ENCODE measurements around the gene POLR2H. TPM values are rescaled to one million over a fixed set of nuclear protein-coding genes. Genes with fewer than 3 reads are reported as not detected.

The POLR2H gene
- total RNA-seq, 1 donor = 70.1 TPM

DNA sequence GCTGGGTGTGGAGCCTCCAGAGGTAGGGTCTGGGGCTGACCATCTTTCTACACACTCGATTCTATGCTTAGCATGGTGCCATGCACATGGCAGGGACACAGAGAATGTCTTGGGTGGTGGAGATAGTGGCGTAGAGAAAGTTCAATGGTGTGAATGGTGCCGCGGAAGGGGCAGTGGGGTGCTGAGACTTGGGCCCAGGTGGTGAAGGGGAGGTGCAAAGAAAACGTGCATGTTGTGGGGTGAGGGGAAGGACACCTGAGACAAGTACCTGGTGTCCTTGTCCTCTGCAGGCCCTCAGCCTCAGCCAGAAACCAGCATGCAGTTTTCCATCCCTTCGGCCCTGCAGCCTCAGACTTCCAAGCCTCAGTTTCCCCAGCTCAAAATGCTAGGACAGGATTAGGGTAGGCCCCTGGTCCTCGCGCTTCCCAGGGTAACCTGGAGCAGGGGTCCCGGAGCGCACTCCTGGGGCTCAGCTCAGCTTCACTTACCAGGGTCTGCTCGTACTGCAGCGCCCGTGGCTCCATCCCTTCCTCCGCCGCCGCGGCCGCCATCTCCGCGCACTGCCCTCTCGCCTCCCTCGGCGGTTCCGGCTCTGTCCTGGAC lies 480 bp upstream of the POLR2H start:
- no peak for DNase-seq (ENCODE audit: low read depth)
- H3K4me3 ChIP-seq (ENCODE audit: low read depth, low read length) = peak overlapping the region; percentile 85
- TF ChIP-seq, protein P1, sequence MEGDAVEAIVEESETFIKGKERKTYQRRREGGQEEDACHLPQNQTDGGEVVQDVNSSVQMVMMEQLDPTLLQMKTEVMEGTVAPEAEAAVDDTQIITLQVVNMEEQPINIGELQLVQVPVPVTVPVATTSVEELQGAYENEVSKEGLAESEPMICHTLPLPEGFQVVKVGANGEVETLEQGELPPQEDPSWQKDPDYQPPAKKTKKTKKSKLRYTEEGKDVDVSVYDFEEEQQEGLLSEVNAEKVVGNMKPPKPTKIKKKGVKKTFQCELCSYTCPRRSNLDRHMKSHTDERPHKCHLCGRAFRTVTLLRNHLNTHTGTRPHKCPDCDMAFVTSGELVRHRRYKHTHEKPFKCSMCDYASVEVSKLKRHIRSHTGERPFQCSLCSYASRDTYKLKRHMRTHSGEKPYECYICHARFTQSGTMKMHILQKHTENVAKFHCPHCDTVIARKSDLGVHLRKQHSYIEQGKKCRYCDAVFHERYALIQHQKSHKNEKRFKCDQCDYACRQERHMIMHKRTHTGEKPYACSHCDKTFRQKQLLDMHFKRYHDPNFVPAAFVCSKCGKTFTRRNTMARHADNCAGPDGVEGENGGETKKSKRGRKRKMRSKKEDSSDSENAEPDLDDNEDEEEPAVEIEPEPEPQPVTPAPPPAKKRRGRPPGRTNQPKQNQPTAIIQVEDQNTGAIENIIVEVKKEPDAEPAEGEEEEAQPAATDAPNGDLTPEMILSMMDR (IDR thresholded peaks at IDR 0.05; ENCODE audit: insufficient read depth, low read length) = no peak

DNA sequence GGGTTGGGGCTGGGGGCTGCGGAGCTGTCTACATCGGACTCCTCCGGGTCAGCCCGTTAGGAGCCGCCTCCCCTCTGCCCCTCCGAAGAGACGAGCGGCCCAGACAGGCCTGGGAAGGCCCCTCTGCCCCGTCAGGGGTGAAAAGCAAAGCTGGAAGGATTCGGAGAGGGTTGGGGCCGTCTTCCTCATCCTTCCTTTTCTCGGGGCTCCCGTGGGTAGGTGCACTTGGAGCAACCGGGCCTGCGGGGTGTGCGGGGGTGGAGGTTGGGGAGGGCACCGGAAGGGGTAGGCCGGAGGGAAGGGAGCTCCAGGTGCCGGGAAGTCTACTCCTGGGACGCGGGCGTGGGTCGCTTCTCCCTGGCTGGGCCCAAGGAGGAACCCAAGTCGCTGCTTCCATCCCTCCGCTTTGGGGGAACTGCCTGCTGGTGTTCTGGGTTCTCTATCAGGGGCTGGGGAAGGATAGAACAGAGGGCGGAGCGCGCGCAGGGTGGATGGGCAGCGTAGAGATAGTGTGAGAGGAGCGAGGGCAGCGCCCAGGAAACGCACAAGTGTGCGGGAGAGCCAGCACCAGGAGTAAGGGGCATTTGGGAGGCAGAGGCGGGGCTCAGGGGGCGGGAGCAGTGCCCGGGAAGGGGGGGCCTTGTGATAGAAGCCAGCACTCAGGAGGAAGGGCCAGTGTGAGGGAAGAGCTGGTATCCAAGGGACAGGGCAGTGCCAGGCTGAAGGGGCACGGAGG lies 590 bp downstream of the POLR2H start:
- DNase-seq (ENCODE audit: low read depth) = no peak
- TF ChIP-seq, protein P1 (IDR thresholded peaks at IDR 0.05; ENCODE audit: insufficient read depth, low read length) = no peak
- H3K4me3 ChIP-seq (ENCODE audit: low read depth, low read length) = peak overlapping the region; percentile 85

DNA sequence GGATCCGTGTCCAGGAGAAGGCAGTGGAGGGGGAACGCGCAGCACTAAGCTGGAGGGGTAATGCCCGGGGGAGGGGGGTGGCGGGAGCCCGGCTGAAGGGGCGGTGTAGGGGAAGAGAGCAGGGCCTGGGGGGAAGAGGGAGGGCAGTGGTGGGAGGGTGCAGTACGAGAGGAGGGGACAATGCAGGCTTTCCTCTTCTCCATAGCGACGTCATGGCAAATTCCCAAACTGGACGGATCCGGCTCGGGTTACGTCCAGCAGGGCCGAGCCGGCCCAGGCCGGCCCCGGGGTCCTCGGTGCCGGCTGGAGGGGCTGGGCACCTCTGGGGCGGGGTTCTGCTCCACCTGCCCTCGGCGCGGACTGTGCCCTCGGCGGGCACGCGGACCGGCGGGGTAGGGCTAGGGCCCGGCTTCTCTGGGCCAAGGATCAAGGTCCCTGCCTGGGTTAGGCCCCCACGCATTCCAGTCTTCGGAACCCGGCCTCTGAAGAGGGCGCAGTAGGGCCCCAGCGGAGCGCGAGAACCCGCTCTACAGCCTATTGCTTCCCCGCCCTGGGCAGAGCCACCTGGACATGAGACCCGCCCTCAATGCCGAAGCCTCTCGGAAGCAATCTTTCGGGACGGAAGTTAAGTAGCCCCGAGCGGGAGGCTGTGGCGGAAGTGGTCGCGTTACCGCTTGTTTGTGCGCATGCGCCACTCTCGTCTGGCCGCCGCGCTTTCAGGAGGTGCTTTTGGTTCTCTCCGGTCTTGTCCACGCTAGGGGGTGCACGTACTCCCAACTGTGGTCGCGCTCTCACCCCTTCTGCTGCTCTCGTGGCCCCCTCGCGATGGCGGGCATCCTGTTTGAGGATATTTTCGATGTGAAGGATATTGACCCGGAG lies 1.4 kb downstream of the POLR2H start:
- peak overlapping the region; percentile 85 for H3K4me3 ChIP-seq (ENCODE audit: low read depth, low read length)
- peak; percentile 97 for DNase-seq (ENCODE audit: low read depth)
- TF ChIP-seq, protein P1 (IDR thresholded peaks at IDR 0.05; ENCODE audit: insufficient read depth, low read length) = peak; percentile 69

DNA sequence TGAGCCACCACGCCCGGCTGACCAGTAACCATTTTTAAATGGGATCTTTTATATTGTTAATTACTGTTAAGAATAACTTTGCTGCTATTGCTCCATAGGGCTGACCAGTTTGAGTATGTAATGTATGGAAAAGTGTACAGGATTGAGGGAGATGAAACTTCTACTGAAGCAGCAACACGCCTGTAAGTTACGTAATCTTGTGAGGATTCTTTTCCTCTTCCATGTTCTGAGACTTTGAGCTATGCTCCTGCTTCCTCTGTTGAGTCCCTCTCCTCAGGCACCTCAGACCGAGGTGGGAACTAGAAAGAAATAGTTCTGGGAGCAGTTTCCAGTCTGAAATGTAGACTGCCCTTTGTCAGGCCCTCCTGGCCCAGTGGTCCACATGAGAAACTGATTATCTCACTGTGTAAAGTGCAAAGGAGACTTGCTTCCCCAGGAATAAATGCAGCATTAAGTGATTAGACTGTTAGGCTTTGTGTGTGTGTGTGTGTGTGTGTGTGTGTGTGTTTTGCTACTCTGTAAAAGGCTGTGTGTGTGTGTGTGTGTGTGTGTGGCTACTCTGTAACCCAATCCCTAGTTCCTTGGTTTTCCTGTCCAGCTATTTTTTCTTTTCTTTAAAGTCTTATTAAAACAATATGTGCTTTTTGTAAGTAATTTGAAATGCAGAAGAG lies 5.2 kb downstream of the POLR2H start:
- peak; percentile 68 for DNase-seq (ENCODE audit: low read depth)
- TF ChIP-seq, protein P1 (IDR thresholded peaks at IDR 0.05; ENCODE audit: insufficient read depth, low read length) = no peak
- H3K4me3 ChIP-seq (ENCODE audit: low read depth, low read length) = no peak overlapping the region

DNA sequence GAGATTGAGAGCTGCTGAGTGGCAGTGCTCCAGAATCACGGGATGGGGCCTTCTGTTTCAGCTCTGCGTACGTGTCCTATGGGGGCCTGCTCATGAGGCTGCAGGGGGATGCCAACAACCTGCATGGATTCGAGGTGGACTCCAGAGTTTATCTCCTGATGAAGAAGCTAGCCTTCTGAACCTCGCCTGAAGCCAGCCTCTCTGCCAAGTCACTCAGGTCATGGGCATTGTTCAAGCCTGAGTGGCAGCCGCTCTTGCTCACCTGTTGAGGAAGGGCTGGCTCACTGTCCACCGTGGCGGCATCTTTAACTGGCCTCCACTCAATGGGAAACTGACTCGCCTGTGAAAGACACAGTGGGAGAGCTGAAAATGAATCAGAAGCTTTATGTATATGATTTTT lies 6.6 kb downstream of the POLR2H start:
- no peak overlapping the region for H3K4me3 ChIP-seq (ENCODE audit: low read depth, low read length)
- no peak for DNase-seq (ENCODE audit: low read depth)
- TF ChIP-seq, protein P1 (IDR thresholded peaks at IDR 0.05; ENCODE audit: insufficient read depth, low read length) = no peak

DNA sequence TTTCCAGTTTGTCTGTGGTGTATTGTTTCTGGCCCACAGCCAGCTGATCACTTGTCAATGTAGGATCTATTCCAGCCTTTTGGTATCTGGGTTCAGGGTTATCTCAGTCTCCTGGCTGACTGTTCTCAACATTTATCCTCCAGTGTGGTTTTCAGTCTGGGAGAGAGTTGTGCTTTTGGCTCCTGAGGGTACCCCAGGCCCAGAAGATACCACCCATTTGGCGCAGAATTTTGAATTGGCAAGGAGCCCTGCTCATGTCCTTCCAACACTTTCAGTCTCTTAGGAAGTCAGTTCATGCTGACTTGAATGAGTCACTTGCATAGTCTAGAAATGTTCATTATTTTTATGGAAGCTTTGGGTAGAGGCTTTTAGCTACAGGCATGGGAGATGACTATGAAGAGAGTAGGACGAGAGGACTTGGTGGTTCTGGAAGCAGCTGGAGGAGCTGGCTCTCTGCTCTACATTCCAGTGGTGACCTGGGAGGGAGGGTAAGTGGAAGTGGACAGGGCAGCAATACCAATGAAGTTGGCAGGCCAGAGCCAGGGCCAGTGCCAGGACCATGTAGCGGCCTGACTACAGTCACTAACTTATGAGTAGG lies 7.2 kb downstream of the POLR2H start:
- peak; percentile 90 for DNase-seq (ENCODE audit: low read depth)
- H3K4me3 ChIP-seq (ENCODE audit: low read depth, low read length) = no peak overlapping the region
- TF ChIP-seq, protein P1 (IDR thresholded peaks at IDR 0.05; ENCODE audit: insufficient read depth, low read length) = no peak

Data from fibroblast of the aortic adventitia (primary cell).